CD4-positive, CD25-positive, alpha-beta regulatory T cell (primary cell): ENCODE results near the gene USP17L20. TPM values are rescaled to one million over a fixed set of nuclear protein-coding genes. Genes with fewer than 3 reads are reported as not detected.

ENCODE experiments used
- polyA plus RNA-seq, 4 donors: library from polyadenylated mRNA; unstranded; fragments of 300-500 nt; fragmentation: Illumina TruSeq; gene quantifications; one replicate each; pipeline ENCODE4 v1.2.3, GENCODE V29; 2021
- total RNA-seq: library from RNA; stranded (reverse); gene quantifications from one replicate; pipeline ENCODE4 v1.2.3, GENCODE V29; 2022

USP17L20 gene
- total and polyA plus RNA-seq, 5 donors from 2014 or later, result not detected

Other genes with a start within 250 kb of the USP17L20 start
- not detected for gene FAM90A26, start 87.7 kb upstream of the USP17L20 start, total RNA-seq
- not detected for gene FAM90A26, start 87.7 kb upstream of the USP17L20 start, polyA plus RNA-seq
- not detected for gene USP17L10, start 47.5 kb upstream of the USP17L20 start, total RNA-seq
- not detected for gene USP17L10, start 47.5 kb upstream of the USP17L20 start, polyA plus RNA-seq
- gene USP17L11, start 42.7 kb upstream of the USP17L20 start, total RNA-seq, result not detected
- gene USP17L11, start 42.7 kb upstream of the USP17L20 start, polyA plus RNA-seq, result not detected
- not detected for gene USP17L12, start 38.0 kb upstream of the USP17L20 start, total RNA-seq
- gene USP17L12, start 38.0 kb upstream of the USP17L20 start, polyA plus RNA-seq, result not detected
- gene USP17L13, start 33.2 kb upstream of the USP17L20 start, total RNA-seq, result not detected
- gene USP17L13, start 33.2 kb upstream of the USP17L20 start, polyA plus RNA-seq, result not detected
- gene USP17L15, start 23.7 kb upstream of the USP17L20 start, total RNA-seq, result not detected
- gene USP17L15, start 23.7 kb upstream of the USP17L20 start, polyA plus RNA-seq, result not detected
- not detected for gene USP17L17, start 14.2 kb upstream of the USP17L20 start, total RNA-seq
- not detected for gene USP17L17, start 14.2 kb upstream of the USP17L20 start, polyA plus RNA-seq
- gene USP17L18, start 9.5 kb upstream of the USP17L20 start, total RNA-seq, result not detected
- gene USP17L18, start 9.5 kb upstream of the USP17L20 start, polyA plus RNA-seq, result not detected
- not detected for gene USP17L19, start 4.7 kb upstream of the USP17L20 start, total RNA-seq
- not detected for gene USP17L19, start 4.7 kb upstream of the USP17L20 start, polyA plus RNA-seq
- not detected for gene USP17L21, start 4.7 kb downstream of the USP17L20 start, total RNA-seq
- gene USP17L21, start 4.7 kb downstream of the USP17L20 start, polyA plus RNA-seq, result not detected
- gene USP17L22, start 9.5 kb downstream of the USP17L20 start, total RNA-seq, result not detected
- gene USP17L22, start 9.5 kb downstream of the USP17L20 start, polyA plus RNA-seq, result not detected
- gene USP17L24, start 67.0 kb downstream of the USP17L20 start, total RNA-seq, result not detected
- not detected for gene USP17L24, start 67.0 kb downstream of the USP17L20 start, polyA plus RNA-seq
- gene USP17L25, start 71.8 kb downstream of the USP17L20 start, total RNA-seq, result not detected
- not detected for gene USP17L25, start 71.8 kb downstream of the USP17L20 start, polyA plus RNA-seq
- gene USP17L26, start 76.5 kb downstream of the USP17L20 start, total RNA-seq, result not detected
- not detected for gene USP17L26, start 76.5 kb downstream of the USP17L20 start, polyA plus RNA-seq
- not detected for gene USP17L5, start 81.3 kb downstream of the USP17L20 start, total RNA-seq
- not detected for gene USP17L5, start 81.3 kb downstream of the USP17L20 start, polyA plus RNA-seq
- not detected for gene USP17L27, start 86.0 kb downstream of the USP17L20 start, total RNA-seq
- gene USP17L27, start 86.0 kb downstream of the USP17L20 start, polyA plus RNA-seq, result not detected
- gene USP17L28, start 90.8 kb downstream of the USP17L20 start, total RNA-seq, result not detected
- not detected for gene USP17L28, start 90.8 kb downstream of the USP17L20 start, polyA plus RNA-seq
- gene USP17L29, start 95.5 kb downstream of the USP17L20 start, total RNA-seq, result not detected
- gene USP17L29, start 95.5 kb downstream of the USP17L20 start, polyA plus RNA-seq, result not detected
- gene USP17L30, start 105.0 kb downstream of the USP17L20 start, total RNA-seq, result not detected
- not detected for gene USP17L30, start 105.0 kb downstream of the USP17L20 start, polyA plus RNA-seq
- gene DEFB131A, start 186.3 kb downstream of the USP17L20 start, total RNA-seq, result not detected
- not detected for gene DEFB131A, start 186.3 kb downstream of the USP17L20 start, polyA plus RNA-seq